ENCODE results near the gene MYO6.

Gene MYO6

GRCh38 chr6:75813476-75814250 is 64.6 kb downstream of the MYO6 start:
- TF ChIP-seq JUND (IDR thresholded peaks at IDR 0.05; ENCODE audit: low read depth), result no peak
- in situ Hi-C loops (cut with HindIII; ENCODE audit: low pct_unique_long_range_greater_than_20kb, low sequenced_read_pairs), result no loop called here
- peak in 1 of 2 experiments; percentile 5 for DNase-seq (ENCODE audit: low read depth in 1 of 2, low spot score in 1 of 2)

GRCh38 chr6:75815756-75816155 is 66.7 kb downstream of the MYO6 start:
- no peak for DNase-seq (ENCODE audit: low read depth in 1 of 2, low spot score in 1 of 2)
- no peak for TF ChIP-seq JUND (IDR thresholded peaks at IDR 0.05; ENCODE audit: low read depth)
- in situ Hi-C loops (cut with HindIII; ENCODE audit: low pct_unique_long_range_greater_than_20kb, low sequenced_read_pairs), result no loop called here

GRCh38 chr6:75818098-75818855 is 69.2 kb downstream of the MYO6 start:
- TF ChIP-seq JUND (IDR thresholded peaks at IDR 0.05; ENCODE audit: low read depth), result no peak
- in situ Hi-C loops (cut with HindIII; ENCODE audit: low pct_unique_long_range_greater_than_20kb, low sequenced_read_pairs), result no loop called here
- DNase-seq (ENCODE audit: low read depth in 1 of 2, low spot score in 1 of 2), result no peak

- no peak for TF ChIP-seq JUND (IDR thresholded peaks at IDR 0.05; ENCODE audit: low read depth)
- DNase-seq (ENCODE audit: low read depth in 1 of 2, low spot score in 1 of 2), result no peak
- in situ Hi-C loops (cut with HindIII; ENCODE audit: low pct_unique_long_range_greater_than_20kb, low sequenced_read_pairs), result no loop called here
Observed at GRCh38 chr6:75819776-75820487, 70.9 kb downstream of the MYO6 start.

- in situ Hi-C loops (cut with HindIII; ENCODE audit: low pct_unique_long_range_greater_than_20kb, low sequenced_read_pairs), result no loop called here
- no peak for TF ChIP-seq JUND (IDR thresholded peaks at IDR 0.05; ENCODE audit: low read depth)
- no peak for DNase-seq (ENCODE audit: low read depth in 1 of 2, low spot score in 1 of 2)
Observed at GRCh38 chr6:75824160-75824559, 75.1 kb downstream of the MYO6 start.

GRCh38 chr6:75827163-75827562 is 78.1 kb downstream of the MYO6 start:
- no peak for TF ChIP-seq JUND (IDR thresholded peaks at IDR 0.05; ENCODE audit: low read depth)
- no peak for DNase-seq (ENCODE audit: low read depth in 1 of 2, low spot score in 1 of 2)
- in situ Hi-C loops (cut with HindIII; ENCODE audit: low pct_unique_long_range_greater_than_20kb, low sequenced_read_pairs), result no loop called here

- no peak for DNase-seq (ENCODE audit: low read depth in 1 of 2, low spot score in 1 of 2)
- in situ Hi-C loops (cut with HindIII; ENCODE audit: low pct_unique_long_range_greater_than_20kb, low sequenced_read_pairs), result no loop called here
- no peak for TF ChIP-seq JUND (IDR thresholded peaks at IDR 0.05; ENCODE audit: low read depth)
Observed at GRCh38 chr6:75830959-75831885, 82.2 kb downstream of the MYO6 start.

GRCh38 chr6:75834447-75834846 is 85.4 kb downstream of the MYO6 start:
- in situ Hi-C loops (cut with HindIII; ENCODE audit: low pct_unique_long_range_greater_than_20kb, low sequenced_read_pairs), result no loop called here
- no peak for DNase-seq (ENCODE audit: low read depth in 1 of 2, low spot score in 1 of 2)

GRCh38 chr6:75842191-75842590 is 93.2 kb downstream of the MYO6 start:
- DNase-seq (ENCODE audit: low read depth in 1 of 2, low spot score in 1 of 2), result no peak
- in situ Hi-C loops (cut with HindIII; ENCODE audit: low pct_unique_long_range_greater_than_20kb, low sequenced_read_pairs), result no loop called here
- no peak for TF ChIP-seq JUND (IDR thresholded peaks at IDR 0.05; ENCODE audit: low read depth)

More at GRCh38 chr6:75834447-75834846, 85.4 kb downstream of the MYO6 start:
- no peak for TF ChIP-seq JUND (IDR thresholded peaks at IDR 0.05; ENCODE audit: low read depth)

GRCh38 chr6:75842732-75843131 is 93.7 kb downstream of the MYO6 start:
- DNase-seq (ENCODE audit: low read depth in 1 of 2, low spot score in 1 of 2), result no peak
- in situ Hi-C loops (cut with HindIII; ENCODE audit: low pct_unique_long_range_greater_than_20kb, low sequenced_read_pairs), result no loop called here
- no peak for TF ChIP-seq JUND (IDR thresholded peaks at IDR 0.05; ENCODE audit: low read depth)

- TF ChIP-seq JUND (IDR thresholded peaks at IDR 0.05; ENCODE audit: low read depth), result no peak
- in situ Hi-C loops (cut with HindIII; ENCODE audit: low pct_unique_long_range_greater_than_20kb, low sequenced_read_pairs), result no loop called here
- no peak for DNase-seq (ENCODE audit: low read depth in 1 of 2, low spot score in 1 of 2)
Observed at GRCh38 chr6:75843396-75843795, 94.4 kb downstream of the MYO6 start.

- DNase-seq (ENCODE audit: low read depth in 1 of 2, low spot score in 1 of 2), result no peak
- TF ChIP-seq JUND (IDR thresholded peaks at IDR 0.05; ENCODE audit: low read depth), result no peak
- in situ Hi-C loops (cut with HindIII; ENCODE audit: low pct_unique_long_range_greater_than_20kb, low sequenced_read_pairs), result no loop called here
Observed at GRCh38 chr6:75848274-75848673, 99.2 kb downstream of the MYO6 start.
